Activated naive CD8-positive, alpha-beta T cell treated with anti-CD3 and anti-CD28 coated beads, Interleukin-2, amount 50 U/mL, for 24 hours (primary cell): ENCODE measurements around the gene HPS6.

Experiments used
- ATAC-seq: fragments of 150-1000 bp; cut with Tn5 transposase; one replicate; pipeline ENCODE4 v1.10.0; 2021
- DNase-seq: peaks from one replicate; pipeline ENCODE4 v3.0.0; 2021
- H3K27ac Mint-ChIP-seq: one replicate; pipeline ENCODE4 v1.8.0; 2021; ENCODE audit warnings: mild to moderate bottlenecking, mixed read lengths
- H3K27me3 Mint-ChIP-seq: one replicate; pipeline ENCODE4 v1.8.0; 2021; ENCODE audit warnings: mixed read lengths
- H3K36me3 Mint-ChIP-seq: one replicate; pipeline ENCODE4 v1.8.0; 2021; ENCODE audit warnings: low read depth, mixed read lengths
- H3K4me1 Mint-ChIP-seq: one replicate; pipeline ENCODE4 v1.8.0; 2021; ENCODE audit warnings: mixed read lengths
- H3K4me3 Mint-ChIP-seq: one replicate; pipeline ENCODE4 v1.8.0; 2021; ENCODE audit warnings: mild to moderate bottlenecking, moderate library complexity, mixed read lengths
- H3K9me3 Mint-ChIP-seq: one replicate; pipeline ENCODE4 v1.8.0; 2021; ENCODE audit warnings: mixed read lengths

HPS6 gene

DNA sequence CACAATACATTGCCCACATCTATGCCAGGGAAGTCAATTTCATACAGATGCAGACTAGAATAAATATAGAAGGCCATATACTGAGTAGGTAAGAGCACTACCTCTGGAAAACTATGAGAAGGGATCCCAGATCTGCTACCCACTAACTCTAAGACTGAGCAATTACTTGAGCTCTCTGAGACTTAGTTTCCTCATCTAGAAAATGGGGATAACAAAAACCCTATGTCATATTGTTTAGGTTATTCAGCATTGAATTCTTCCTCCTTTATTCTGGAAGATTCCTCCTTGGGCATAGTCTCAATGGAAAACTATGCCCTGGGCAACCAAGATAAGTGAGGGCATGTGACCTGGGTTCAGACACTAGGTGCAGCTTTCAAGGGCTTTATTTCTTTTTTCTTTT, 5.2 kb upstream of the HPS6 start:
- no peak for ATAC-seq
- Mint-ChIP-seq H3K4me3 (no peak overlapping the region), H3K27ac (no peak overlapping the region), H3K27me3 (no peaks in the 10 kb centered on the region), H3K4me1 (peaks cover 20% of the 10 kb centered on the region), H3K36me3 (no peaks in the 10 kb centered on the region), H3K9me3 (no peaks in the 10 kb centered on the region)
- no peak for DNase-seq

DNA sequence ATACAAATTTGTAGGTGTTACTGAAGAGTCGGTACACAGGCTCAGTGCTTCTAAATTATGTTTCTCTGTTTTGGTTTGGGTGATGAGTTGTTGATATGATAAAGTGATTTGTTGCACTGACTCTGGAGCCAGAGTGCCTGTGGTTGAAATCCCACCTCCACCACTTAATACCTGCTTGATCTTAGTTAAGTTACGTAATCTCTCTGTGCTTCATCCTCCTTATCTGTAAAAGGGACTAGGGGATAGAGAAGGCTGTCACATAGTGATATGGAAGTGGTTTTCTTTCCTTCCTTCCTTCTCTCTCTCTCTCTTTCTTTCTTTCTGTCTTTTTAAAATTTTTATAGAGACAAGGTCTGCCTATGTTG, 664 bp upstream of the HPS6 start:
- Mint-ChIP-seq H3K4me3 (peak overlapping the region; percentile 78), H3K4me1 (peaks cover 24% of the 10 kb centered on the region), H3K9me3 (no peaks in the 10 kb centered on the region), H3K27me3 (no peaks in the 10 kb centered on the region), H3K27ac (peak overlapping the region; percentile 86), H3K36me3 (no peaks in the 10 kb centered on the region)
- DNase-seq = no peak
- no peak for ATAC-seq

DNA sequence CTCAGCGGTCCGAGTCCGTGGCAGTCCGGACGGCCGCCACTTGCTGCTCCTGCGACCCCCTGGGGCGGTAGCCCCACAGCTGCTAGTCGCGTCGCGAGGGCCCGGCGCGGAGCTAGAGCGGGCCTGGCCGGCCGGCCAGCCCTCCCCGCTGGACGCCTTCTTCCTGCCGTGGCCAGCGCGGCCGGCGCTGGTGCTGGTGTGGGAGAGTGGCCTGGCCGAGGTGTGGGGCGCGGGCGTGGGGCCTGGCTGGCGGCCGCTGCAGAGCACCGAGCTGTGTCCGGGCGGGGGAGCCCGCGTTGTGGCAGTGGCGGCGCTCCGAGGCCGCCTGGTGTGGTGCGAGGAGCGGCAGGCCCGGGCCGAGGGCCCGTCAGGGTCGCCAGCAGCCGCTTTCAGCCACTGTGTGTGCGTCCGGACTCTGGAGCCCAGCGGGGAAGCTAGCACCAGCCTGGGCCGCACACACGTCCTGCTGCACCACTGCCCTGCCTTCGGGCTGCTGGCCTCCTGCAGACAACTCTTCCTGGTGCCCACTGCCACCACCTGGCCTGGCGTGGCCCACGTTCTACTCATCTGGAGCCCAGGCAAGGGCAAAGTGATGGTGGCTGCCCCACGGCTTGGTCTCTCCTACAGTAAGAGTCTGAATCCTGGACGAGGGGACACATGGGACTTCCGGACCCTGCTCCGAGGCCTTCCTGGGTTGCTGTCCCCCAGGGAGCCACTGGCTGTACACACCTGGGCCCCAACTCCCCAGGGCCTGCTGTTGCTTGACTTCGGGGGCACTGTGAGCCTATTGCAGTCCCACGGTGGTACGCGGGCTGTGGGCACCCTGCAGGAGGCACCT, 631 bp downstream of the HPS6 start:
- H3K9me3 Mint-ChIP-seq = no peaks in the 10 kb centered on the region
- DNase-seq (peak; percentile 21), ATAC-seq (peak; percentile 29)
- peaks cover 24% of the 10 kb centered on the region for H3K4me1 Mint-ChIP-seq
- no peaks in the 10 kb centered on the region for H3K27me3 Mint-ChIP-seq
- no peaks in the 10 kb centered on the region for H3K36me3 Mint-ChIP-seq
- peak overlapping the region; percentile 85 for H3K27ac Mint-ChIP-seq
- peak overlapping the region; percentile 85 for H3K4me3 Mint-ChIP-seq

DNA sequence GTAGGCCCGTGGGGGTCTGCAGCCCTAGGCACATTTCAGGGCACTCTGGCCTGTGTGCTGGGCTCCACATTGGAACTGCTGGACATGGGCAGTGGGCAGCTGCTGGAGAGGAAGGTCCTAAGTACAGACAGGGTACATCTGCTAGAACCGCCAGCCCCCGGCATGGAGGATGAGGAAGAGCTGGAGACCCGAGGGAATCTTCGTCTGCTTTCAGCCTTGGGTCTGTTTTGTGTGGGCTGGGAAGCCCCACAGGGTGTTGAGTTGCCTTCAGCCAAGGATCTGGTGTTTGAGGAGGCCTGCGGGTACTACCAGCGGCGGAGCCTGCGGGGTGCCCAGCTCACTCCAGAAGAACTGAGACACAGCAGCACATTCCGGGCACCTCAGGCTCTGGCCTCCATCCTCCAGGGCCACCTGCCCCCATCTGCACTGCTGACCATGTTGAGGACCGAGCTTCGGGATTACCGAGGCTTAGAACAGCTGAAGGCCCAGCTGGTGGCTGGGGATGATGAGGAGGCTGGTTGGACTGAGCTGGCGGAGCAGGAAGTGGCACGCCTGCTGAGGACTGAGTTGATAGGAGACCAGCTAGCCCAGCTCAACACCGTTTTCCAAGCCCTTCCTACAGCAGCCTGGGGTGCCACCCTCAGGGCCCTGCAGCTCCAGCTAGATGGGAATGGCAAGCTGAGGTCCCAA, 1.4 kb downstream of the HPS6 start:
- Mint-ChIP-seq H3K36me3 (no peaks in the 10 kb centered on the region), H3K27ac (peak overlapping the region; percentile 85), H3K4me1 (peaks cover 24% of the 10 kb centered on the region), H3K4me3 (peak overlapping the region; percentile 85), H3K9me3 (no peaks in the 10 kb centered on the region), H3K27me3 (no peaks in the 10 kb centered on the region)
- DNase-seq (no peak), ATAC-seq (no peak)

DNA sequence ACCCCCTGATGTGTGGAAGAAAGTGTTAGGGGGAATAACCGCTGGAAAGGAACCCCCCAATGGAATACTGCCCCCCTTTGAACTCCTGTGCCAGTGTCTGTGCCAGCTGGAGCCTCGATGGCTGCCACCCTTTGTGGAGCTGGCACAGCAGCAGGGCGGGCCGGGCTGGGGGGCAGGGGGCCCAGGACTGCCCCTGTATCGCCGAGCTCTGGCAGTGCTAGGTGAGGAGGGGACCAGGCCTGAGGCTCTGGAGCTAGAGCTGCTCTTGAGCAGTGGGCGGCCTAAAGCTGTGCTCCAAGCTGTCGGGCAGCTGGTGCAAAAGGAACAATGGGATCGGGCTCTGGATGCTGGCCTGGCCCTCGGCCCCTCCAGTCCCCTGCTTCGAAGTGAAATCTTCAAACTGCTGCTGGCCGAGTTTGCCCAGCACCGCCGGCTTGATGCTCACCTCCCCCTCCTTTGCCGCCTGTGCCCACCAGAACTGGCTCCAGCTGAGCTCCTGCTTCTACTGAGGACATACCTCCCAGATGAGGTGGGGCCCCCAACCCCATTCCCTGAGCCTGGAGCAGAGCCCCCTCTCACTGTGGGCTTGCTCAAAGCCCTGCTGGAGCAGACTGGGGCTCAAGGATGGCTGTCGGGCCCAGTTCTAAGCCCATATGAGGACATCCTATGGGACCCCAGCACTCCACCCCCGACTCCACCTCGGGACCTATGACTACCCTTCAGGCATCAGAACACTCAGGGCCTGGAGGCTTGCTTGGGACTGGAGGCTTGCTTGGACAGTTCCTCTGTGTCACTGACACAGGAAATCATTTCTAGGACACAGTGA, 2.2 kb downstream of the HPS6 start:
- Mint-ChIP-seq H3K27me3 (no peaks in the 10 kb centered on the region), H3K4me3 (no peak overlapping the region), H3K9me3 (no peaks in the 10 kb centered on the region), H3K27ac (no peak overlapping the region), H3K36me3 (no peaks in the 10 kb centered on the region), H3K4me1 (peaks cover 24% of the 10 kb centered on the region)
- ATAC-seq = no peak
- DNase-seq = no peak

DNA sequence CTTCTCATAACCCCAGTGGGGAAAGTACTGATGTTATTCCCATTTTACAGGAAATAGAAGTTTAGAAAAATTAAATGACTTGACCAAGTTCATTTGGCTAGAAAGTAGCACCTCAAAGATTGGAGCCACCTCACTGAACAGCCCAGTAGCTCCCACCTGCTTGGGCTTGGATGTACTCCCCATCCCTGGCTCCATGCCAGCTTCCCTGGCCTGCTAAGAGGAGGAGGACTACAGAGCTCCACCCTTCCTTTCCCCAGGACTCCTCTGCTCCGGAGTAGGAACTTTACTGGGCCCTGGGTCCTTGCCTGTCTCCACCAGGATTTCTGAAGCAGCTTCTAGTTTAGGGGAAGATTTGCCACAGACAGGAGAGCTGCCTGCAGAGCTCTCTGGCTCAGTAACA, 3.1 kb downstream of the HPS6 start:
- H3K36me3 Mint-ChIP-seq = no peaks in the 10 kb centered on the region
- DNase-seq = no peak
- no peaks in the 10 kb centered on the region for H3K27me3 Mint-ChIP-seq
- ATAC-seq = no peak
- H3K4me1 Mint-ChIP-seq = peaks cover 24% of the 10 kb centered on the region
- no peak overlapping the region for H3K4me3 Mint-ChIP-seq
- H3K27ac Mint-ChIP-seq = no peak overlapping the region
- H3K9me3 Mint-ChIP-seq = no peaks in the 10 kb centered on the region

DNA sequence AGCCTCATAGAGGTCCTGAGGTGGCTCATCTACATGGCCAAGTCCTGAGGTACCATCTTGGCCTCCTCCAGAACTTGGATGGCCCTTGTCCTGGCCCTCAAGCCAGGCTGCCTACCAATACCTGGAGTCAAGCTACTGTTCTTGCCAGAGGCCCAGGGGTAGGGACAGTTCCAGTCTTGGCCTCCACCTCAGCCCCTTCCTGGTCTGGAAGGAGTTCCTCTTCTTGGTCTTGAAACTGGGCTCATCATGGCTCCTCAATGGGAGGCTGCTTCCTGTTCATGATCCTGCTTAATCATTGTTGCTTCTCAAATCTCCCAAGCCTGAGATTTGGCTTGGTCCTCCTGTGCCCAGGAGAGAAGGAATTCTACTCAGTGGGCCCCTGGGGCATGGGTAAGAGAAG, 3.9 kb downstream of the HPS6 start:
- ATAC-seq = no peak

DNA sequence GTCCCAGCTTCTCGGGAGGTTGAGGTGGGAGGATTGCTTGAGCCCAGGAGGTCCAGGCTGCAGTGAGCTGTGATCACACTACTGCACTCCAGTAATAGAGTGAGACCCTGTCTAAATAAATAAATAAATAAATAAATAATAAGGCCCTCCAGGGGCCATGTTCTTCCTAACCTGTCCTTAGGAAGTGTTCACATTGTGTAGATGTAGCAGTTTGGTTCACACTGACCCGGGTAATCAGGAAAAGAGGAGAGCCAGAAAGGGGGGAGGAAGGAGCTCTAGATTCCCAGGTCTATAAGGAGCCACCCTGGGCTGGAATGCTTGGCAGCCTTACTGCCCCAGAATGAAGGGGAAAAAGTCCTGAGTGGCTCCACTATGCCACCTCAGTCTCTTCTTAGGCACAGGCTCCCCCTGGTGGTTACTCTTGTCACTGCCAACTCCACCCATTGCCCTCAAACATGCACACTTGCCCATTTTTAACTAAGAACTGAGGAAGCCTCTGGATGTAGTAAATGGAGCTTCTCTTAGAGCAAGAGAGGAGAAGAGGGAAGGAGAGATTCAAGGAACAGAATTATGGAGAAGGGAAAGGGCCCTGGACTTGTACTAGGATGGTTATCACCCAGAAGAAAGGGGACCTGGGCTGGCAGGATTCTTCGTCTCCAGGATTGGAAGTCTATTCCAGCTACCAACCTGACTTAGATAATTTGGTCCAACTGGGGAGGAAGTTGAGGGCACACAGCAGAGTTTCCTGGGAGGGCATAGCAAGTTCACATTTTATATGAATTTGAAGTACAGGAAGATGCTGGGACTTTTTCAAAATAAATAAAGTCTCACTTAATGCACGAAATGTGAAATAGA, 7.8 kb downstream of the HPS6 start:
- Mint-ChIP-seq H3K4me1 (no peaks in the 10 kb centered on the region), H3K4me3 (no peak overlapping the region), H3K27ac (no peak overlapping the region), H3K27me3 (no peaks in the 10 kb centered on the region), H3K36me3 (no peaks in the 10 kb centered on the region), H3K9me3 (no peaks in the 10 kb centered on the region)
- ATAC-seq (peak; percentile 88), DNase-seq (peak; percentile 83)

More for the DNA sequence above, 3.9 kb downstream of the HPS6 start:
- Mint-ChIP-seq H3K27ac (no peak overlapping the region), H3K9me3 (no peaks in the 10 kb centered on the region), H3K27me3 (no peaks in the 10 kb centered on the region), H3K4me1 (peaks cover 22% of the 10 kb centered on the region), H3K36me3 (no peaks in the 10 kb centered on the region), H3K4me3 (no peak overlapping the region)
- no peak for DNase-seq

DNA sequence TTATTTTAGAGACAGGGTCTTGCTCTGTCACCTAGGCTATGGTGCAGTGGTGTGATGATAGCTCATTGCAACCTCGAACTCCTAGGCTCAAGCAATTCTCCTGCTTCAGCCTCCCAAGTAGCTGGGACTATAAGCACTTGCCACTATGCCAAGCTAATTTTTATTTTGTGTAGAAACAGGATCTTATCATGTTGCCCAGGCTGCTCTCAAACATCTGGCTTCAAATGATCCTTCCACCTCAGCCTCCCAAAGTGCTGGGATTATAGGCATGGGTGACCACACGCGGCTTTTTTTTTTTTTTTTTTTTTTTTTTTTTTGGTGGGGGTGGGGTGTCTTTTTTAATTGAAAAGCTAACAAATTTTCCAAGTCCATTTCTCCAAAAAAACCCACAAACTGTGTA, 18.4 kb downstream of the HPS6 start:
- DNase-seq (no peak), ATAC-seq (no peak)
- Mint-ChIP-seq H3K4me3 (no peak overlapping the region), H3K36me3 (no peaks in the 10 kb centered on the region), H3K27ac (no peak overlapping the region), H3K9me3 (no peaks in the 10 kb centered on the region), H3K4me1 (no peaks in the 10 kb centered on the region), H3K27me3 (no peaks in the 10 kb centered on the region)

DNA sequence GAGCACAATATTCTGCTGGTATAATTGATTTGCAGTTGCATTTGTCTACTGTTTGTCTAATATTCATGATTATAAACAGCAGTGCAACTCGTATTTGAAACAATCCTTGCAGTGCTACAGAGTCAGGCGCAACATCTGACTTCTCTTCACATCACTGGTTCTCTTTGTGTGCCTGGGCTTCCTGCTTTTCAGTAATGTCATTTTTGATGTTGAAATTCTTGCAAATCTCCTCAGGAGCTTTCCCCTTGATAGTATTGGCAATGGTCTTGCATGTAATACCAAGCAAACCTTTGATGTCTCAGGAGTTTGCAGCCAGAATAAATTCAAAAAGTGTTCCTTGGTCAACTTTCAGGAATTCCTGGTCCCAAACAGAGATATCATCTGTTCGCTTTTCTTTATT, 20.2 kb downstream of the HPS6 start:
- ATAC-seq (no peak), DNase-seq (no peak)
- Mint-ChIP-seq H3K27me3 (no peaks in the 10 kb centered on the region), H3K4me3 (no peak overlapping the region), H3K27ac (no peak overlapping the region), H3K36me3 (no peaks in the 10 kb centered on the region), H3K4me1 (no peaks in the 10 kb centered on the region), H3K9me3 (no peaks in the 10 kb centered on the region)

DNA sequence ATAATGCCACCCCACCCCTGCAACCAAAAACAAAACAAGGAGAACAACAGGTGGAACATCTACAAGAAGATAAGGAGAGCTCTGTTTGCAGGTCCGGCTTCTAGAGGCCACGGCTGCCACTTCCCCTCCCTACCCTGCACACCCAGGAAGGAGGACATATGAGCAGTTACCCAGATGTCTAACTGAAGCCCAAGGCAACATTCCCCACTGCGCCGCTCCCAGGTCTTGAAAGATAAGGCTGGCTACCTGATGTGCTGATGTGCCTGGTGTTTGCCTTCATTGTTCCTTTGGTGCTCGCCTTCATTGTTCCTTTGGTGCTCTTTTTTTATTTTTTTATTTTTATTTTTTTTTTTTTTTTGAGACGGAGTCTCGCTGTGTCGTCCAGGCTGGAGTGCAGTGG, 21.0 kb downstream of the HPS6 start:
- ATAC-seq (no peak), DNase-seq (no peak)
- no peak overlapping the region for H3K27ac Mint-ChIP-seq
- no peaks in the 10 kb centered on the region for H3K36me3 Mint-ChIP-seq
- H3K27me3 Mint-ChIP-seq = no peaks in the 10 kb centered on the region
- no peak overlapping the region for H3K4me3 Mint-ChIP-seq
- H3K9me3 Mint-ChIP-seq = no peaks in the 10 kb centered on the region
- no peaks in the 10 kb centered on the region for H3K4me1 Mint-ChIP-seq

DNA sequence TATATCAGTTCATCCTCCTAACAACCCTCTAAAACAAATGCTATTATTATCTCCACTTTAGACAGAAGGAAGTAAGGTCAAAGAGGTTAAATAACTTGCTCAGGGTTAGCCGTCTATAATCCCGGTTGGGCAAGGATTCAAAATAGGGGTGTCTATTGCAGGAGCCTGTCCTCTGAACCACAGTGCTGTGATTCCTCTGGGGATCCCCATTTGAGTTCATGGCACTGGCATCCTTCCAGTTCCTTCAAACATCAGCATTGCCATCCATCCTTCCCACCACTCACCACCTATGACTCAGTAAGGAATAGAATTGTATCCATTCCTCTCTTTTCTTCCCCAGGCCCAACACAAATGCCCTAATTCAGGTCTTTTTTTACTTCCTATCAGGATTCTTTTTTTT, 25.6 kb downstream of the HPS6 start:
- Mint-ChIP-seq H3K4me1 (no peaks in the 10 kb centered on the region), H3K9me3 (no peaks in the 10 kb centered on the region), H3K4me3 (no peak overlapping the region), H3K27ac (no peak overlapping the region), H3K27me3 (no peaks in the 10 kb centered on the region), H3K36me3 (no peaks in the 10 kb centered on the region)
- no peak for DNase-seq
- no peak for ATAC-seq

DNA sequence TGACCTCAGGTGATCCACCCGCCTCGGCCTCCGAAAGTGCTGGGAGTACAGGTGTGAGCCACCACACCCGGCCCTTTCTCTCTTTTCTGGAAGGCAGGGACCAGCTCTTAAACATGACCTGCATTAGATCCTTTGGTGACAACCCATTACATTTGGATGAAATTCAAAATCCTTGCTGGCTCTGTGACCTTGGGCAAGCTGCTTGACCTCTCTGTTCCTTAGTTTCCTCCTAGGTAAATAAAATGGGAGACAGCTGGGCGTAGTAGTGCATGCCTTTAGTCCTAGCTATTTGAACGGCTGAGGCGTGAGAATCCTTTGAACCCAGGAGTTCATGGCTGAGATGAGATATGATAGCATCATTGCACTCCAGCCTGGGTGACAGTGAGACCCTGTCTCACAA, 31.3 kb downstream of the HPS6 start:
- Mint-ChIP-seq H3K27me3 (no peaks in the 10 kb centered on the region), H3K36me3 (peaks cover 6% of the 10 kb centered on the region), H3K9me3 (no peaks in the 10 kb centered on the region), H3K27ac (no peak overlapping the region), H3K4me3 (no peak overlapping the region), H3K4me1 (no peaks in the 10 kb centered on the region)
- ATAC-seq = no peak
- no peak for DNase-seq

DNA sequence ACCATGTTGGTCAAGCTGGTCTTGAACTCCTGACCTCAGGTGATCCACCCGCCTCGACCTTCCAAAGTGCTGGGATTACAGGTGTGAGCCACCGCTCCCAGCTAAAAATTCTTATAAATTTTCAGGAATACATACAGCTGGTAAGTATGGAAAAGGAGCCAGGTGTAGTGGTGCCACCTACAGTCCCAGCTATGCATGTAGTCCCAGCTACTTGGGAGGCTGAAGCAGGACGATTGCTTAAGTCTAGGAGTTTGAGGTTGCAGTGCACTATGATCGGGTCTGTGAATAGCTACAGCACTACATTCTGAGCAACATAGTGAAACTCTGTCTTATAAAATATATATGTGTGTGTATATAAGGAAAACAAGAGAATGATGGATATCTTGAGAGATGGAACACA, 36.0 kb downstream of the HPS6 start:
- H3K4me1 Mint-ChIP-seq = peaks cover 11% of the 10 kb centered on the region
- H3K9me3 Mint-ChIP-seq = no peaks in the 10 kb centered on the region
- ATAC-seq (no peak), DNase-seq (no peak)
- no peaks in the 10 kb centered on the region for H3K27me3 Mint-ChIP-seq
- no peak overlapping the region for H3K4me3 Mint-ChIP-seq
- peaks cover 12% of the 10 kb centered on the region for H3K36me3 Mint-ChIP-seq
- H3K27ac Mint-ChIP-seq = no peak overlapping the region
